ENCODE data around the gene PIK3R5. TPM values are rescaled to one million over a fixed set of nuclear protein-coding genes. Genes with fewer than 3 reads are reported as not detected.

The PIK3R5 gene
- total RNA-seq, 4 donors from 2014 or later, result 17.8 to 62.1 (median 22.5) TPM

GRCh38 chr17:8844229-8845218 is 121.0 kb downstream of the PIK3R5 start:
- 84 to 89% methylated on average over 9 of the region's 9 CpGs for WGBS, 2 donors
- TF ChIP-seq POLR2A (IDR thresholded peaks at IDR 0.05) (no peak), CTCF (IDR thresholded peaks at IDR 0.05) (no peak), EP300 (IDR thresholded peaks at IDR 0.05) (no peak)
- Histone ChIP-seq H3K9me3 (peaks cover 0 to 2% (median 0%) of the 10 kb centered on the region in 4 donors), H3K36me3 (no peaks in the 10 kb centered on the region), H3K27ac (no peak overlapping the region), H3K4me1 (peaks cover 0 to 7% (median 0%) of the 10 kb centered on the region in 4 donors), H3K4me3 (no peak overlapping the region), H3K27me3 (no peaks in the 10 kb centered on the region)
- DNase-seq (ENCODE audit: low spot score in 2 of 2), result no peak

- Histone ChIP-seq H3K4me1 (peaks cover 0 to 7% (median 0%) of the 10 kb centered on the region in 4 donors), H3K27ac (no peak overlapping the region), H3K9me3 (peaks cover 0 to 2% (median 0%) of the 10 kb centered on the region in 4 donors), H3K27me3 (no peaks in the 10 kb centered on the region), H3K4me3 (no peak overlapping the region), H3K36me3 (no peaks in the 10 kb centered on the region)
- DNase-seq (ENCODE audit: low spot score in 2 of 2), result no peak
- TF ChIP-seq POLR2A (IDR thresholded peaks at IDR 0.05), result no peak
- no peak for TF ChIP-seq EP300 (IDR thresholded peaks at IDR 0.05)
- TF ChIP-seq CTCF (IDR thresholded peaks at IDR 0.05), result no peak
- 12 to 15% methylated on average over 2 of the region's 2 CpGs for WGBS, 2 donors
These were observed 122.2 kb downstream of the PIK3R5 start for GRCh38 chr17:8843344-8843743.

GRCh38 chr17:8841844-8842243 is 123.7 kb downstream of the PIK3R5 start:
- H3K4me3 ChIP-seq, result no peak overlapping the region
- H3K36me3 ChIP-seq, result no peaks in the 10 kb centered on the region
- 63 to 87% methylated on average over 4 of the region's 4 CpGs for WGBS, 2 donors
- H3K27ac ChIP-seq, result no peak overlapping the region
- H3K4me1 ChIP-seq, result peaks cover 0 to 7% (median 0%) of the 10 kb centered on the region in 4 donors
- TF ChIP-seq POLR2A (IDR thresholded peaks at IDR 0.05), result no peak
- peaks cover 0 to 2% (median 0%) of the 10 kb centered on the region in 4 donors for H3K9me3 ChIP-seq
- DNase-seq (ENCODE audit: low spot score in 2 of 2), result no peak
- H3K27me3 ChIP-seq, result no peaks in the 10 kb centered on the region

- H3K27ac ChIP-seq, result no peak overlapping the region
- no peak overlapping the region for H3K4me3 ChIP-seq
- DNase-seq (ENCODE audit: low spot score in 2 of 2), result no peak
- peaks cover 0 to 6% (median 0%) of the 10 kb centered on the region in 4 donors for H3K9me3 ChIP-seq
- TF ChIP-seq CTCF (IDR thresholded peaks at IDR 0.05) (no peak), POLR2A (IDR thresholded peaks at IDR 0.05) (no peak), EP300 (IDR thresholded peaks at IDR 0.05) (no peak)
- H3K4me1 ChIP-seq, result peaks cover 0 to 7% (median 0%) of the 10 kb centered on the region in 4 donors
- WGBS, 2 donors, result 45 to 57% methylated on average over 8 to 11 of the region's 11 CpGs
- no peaks in the 10 kb centered on the region for H3K27me3 ChIP-seq
- no peaks in the 10 kb centered on the region for H3K36me3 ChIP-seq
These were observed 126.0 kb downstream of the PIK3R5 start for GRCh38 chr17:8839410-8839935.

GRCh38 chr17:8838551-8839095 is 126.9 kb downstream of the PIK3R5 start:
- Histone ChIP-seq H3K36me3 (no peaks in the 10 kb centered on the region), H3K9me3 (peaks cover 0 to 6% (median 0%) of the 10 kb centered on the region in 4 donors), H3K27me3 (no peaks in the 10 kb centered on the region), H3K4me3 (no peak overlapping the region), H3K4me1 (peaks cover 0 to 7% (median 0%) of the 10 kb centered on the region in 4 donors), H3K27ac (no peak overlapping the region)
- no peak for DNase-seq (ENCODE audit: low spot score in 2 of 2)
- WGBS, 2 donors, result 92% methylated on average over 9 to 12 of the region's 12 CpGs
- no peak for TF ChIP-seq EP300 (IDR thresholded peaks at IDR 0.05)
- no peak for TF ChIP-seq CTCF (IDR thresholded peaks at IDR 0.05)

Data from tibial nerve (tissue), 4 donors.